Left colon (tissue), 2 donors: ENCODE results near the gene ZDHHC17. TPM values are rescaled to one million over a fixed set of nuclear protein-coding genes. Genes with fewer than 3 reads are reported as not detected.
"Not testable (repeated sequence)": the region's sequence is repeated elsewhere in the genome, so short reads cannot be mapped to it uniquely, and the experiment has no call there.

Experiments
- ATAC-seq: fragments of 200-7000 bp; cut with Tn5 transposase; one replicate; pipeline ENCODE4 v1.9.1; 2020; ENCODE audit warnings: mild to moderate bottlenecking, moderate library complexity
- DNase-seq, 2 donors: peaks; one replicate each; pipeline ENCODE4 v3.0.0-alpha.2; 2020
- intact Hi-C, 2 donors: fragments of 100-400 bp; cut with DNase I in 1 of 2; cut with micrococcal nuclease in 1 of 2; formaldehyde crosslinking; loops; one replicate each; pipeline versions ENCODE4 v1.11.2 to v1.14.0; 2022; cut with DNase I, micrococcal nuclease
- long read RNA-seq: library from polyadenylated mRNA; unstranded; transcript quantifications from one replicate; pipeline ENCODE4 v2.0.0, GENCODE V29; 2021
- total RNA-seq, 2 donors: library from RNA; stranded (reverse); fragmentation: NEBNext Ultra II Directional; extraction: Animal tissue kit (Norgen Biotek cat#: 25700); gene quantifications; one replicate each; pipeline ENCODE4 v1.2.1, GENCODE V29; 2021
- donor health status: DM: no; HTN: no; CAD: no.
- donor health status: DM: yes; HTN: yes; CAD: no.

The ZDHHC17 gene
- 10 to 100 TPM; 14.5 to 17.1 TPM for total RNA-seq
- long read RNA-seq, partial matches to known transcripts = 3 of 5 reads
- long read RNA-seq, other reads (novel, unspliced or antisense) = 2 of 5 reads

DNA sequence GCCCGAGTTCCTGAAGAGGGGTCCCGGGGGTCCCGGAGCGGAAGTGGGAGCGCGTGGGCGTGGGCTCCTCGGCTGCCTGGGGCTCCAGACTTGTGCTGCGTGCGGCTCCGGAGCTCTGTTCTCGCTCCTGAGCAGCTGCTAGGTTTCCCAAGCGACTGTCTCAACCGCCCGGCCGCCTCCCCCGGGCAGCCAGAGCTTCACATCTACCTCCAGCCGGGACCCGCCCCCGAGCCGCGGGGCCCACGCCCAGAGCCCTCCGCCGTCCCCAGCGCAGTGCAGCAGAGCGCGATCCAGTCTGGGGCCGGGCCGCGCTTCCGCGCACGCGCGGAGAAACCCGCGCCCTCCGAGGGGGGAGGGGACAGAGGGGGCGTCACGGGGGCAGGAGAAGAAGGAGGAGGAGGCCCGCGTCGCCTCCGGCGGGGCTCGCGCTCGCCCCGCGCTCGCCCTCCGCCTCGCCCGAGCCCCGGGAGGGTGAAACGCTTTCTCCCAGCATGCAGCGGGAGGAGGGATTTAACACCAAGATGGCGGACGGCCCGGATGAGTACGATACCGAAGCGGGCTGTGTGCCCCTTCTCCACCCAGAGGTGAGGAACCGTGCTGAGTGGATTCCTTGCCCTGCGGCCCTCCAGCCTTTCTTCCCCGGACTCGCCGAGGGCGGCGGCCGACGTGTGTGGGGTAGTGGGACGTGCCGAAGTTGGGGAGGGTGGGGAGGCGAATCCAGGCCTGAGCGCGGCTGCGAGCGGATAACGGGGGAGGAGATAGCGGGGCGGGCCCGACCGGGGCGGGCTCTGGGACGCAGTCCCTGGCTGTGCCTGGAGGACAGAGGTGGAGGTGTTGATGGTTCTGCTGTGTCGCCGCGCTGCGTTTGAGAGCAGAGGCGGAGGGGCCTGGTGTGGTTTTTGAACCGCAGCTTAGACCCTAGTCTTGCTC, at the start of gene ZDHHC17:
TSS of gene ZDHHC17 (plus strand) at position 370 of the 930 bp plus-strand sequence. CDS start at position 492, 122 bp downstream.
- DNase-seq (peak; percentile 92 to 93), ATAC-seq (peak; percentile 92)
- intact Hi-C loops = no loop called here

DNA sequence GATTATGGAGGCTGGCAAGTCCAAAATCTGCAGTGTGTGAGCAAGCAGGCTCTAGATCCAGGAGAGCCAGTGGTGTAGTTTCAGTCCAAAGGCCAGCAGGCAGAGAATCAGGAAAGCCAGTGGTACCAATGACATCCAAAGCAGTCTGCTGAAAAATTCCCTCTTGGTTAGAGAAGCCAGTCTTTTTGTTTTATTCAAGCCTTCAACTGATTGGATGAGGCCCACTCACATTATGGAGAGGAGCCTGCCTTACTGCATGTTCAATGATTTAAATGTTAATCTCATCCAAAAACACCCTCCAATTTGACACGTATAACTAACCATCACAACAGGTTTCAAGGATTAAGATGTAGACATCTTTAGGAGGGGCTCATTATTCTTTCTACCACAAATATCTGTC, 49.5 kb upstream of the ZDHHC17 start:
- ATAC-seq (no peak), DNase-seq (no peak)
- intact Hi-C loops = no loop called here

DNA sequence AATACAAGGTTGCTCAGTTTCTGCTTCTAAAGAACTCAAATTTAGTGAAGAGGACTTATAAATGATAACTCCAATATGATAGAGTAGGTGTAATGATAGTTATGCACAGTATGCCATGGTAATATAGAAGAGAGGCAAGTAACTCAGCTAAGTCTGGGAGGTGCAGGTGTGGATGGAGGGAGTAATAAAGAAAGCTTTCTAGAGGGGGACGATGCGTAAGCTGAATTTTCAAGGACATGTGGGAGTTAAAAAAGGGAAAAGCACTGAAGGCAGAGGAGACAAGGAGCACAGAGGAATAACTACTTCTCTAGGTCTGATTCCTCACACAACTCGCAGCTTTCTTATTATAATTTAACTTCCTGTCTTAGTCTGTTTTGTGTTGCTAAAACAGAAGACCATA, 49.1 kb upstream of the ZDHHC17 start:
- DNase-seq = no peak
- intact Hi-C loops = no loop called here
- ATAC-seq = no peak

- DNase-seq (no peak), ATAC-seq (no peak)
- intact Hi-C loops = no loop called here
Observed at GRCh38 chr12:76715332-76715731, 48.6 kb upstream of the ZDHHC17 start.

GRCh38 chr12:76717314-76717713, 46.6 kb upstream of the ZDHHC17 start:
- DNase-seq = no peak
- intact Hi-C loops = no loop called here
- ATAC-seq = no peak

DNA sequence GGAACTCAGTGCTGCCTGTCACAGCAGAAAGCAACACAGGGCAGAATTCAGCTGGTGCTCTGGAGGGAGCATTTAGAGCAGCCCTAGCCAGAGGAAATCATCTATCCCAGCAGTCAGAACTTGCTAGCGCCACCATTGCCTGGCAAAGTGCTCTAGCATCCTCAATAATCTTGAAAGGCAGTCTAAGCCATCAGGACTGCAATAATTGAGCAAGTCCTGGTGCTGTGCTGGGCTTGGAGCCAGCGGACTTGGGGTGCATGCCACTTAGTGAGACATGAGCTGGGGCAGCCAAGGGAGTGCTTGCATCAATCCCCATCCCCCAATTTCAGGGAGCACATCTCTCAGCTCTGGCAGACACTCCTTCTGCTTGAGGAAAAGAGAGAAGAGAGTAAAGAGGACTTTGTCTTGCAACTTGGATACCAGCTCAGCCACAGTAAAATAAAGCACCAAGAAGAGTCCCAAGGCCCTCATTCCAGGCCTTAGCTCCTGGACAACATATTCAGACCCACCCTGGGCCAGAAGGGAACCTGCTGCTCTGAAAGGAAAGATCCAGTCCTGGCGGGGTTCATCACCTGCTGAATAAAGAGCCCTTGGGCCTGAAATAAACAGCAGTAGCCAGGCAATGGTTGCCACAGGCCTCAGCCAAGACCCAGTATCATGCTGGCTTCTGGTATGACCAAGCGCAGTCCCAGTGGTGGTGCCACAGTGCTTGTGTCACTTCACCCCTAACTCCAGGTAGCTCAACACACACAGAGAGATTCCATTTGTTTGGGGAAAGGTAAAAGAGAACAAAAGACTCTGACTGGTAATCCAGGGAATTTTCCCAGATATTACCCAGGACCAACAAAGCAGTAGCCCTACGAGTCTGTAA, 44.5 kb upstream of the ZDHHC17 start:
- no peak for DNase-seq
- ATAC-seq = no peak
- intact Hi-C loops = no loop called here

DNA sequence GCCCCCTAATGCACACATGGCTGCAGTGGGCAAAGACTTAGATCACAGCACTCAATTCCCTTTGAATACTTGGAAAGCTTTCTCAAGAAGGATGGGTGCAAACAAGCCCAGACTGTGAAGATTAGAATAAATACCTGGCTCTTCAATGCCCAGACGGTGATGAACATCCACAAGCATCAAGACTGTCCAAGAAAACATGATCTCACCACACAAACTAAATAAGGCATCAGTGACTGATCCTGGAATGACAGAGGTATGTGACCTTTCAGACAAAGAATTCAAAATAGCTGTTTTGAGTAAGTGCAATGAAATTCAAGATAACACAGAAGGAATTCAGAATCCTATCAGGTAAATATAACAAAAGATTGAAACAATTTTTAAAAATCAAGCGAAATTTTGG, 43.8 kb upstream of the ZDHHC17 start:
- ATAC-seq = no peak
- no peak for DNase-seq
- intact Hi-C loops = no loop called here

- ATAC-seq (no peak), DNase-seq (no peak)
- intact Hi-C loops = no loop called here
Observed at GRCh38 chr12:76726626-76727025, 37.3 kb upstream of the ZDHHC17 start.

DNA sequence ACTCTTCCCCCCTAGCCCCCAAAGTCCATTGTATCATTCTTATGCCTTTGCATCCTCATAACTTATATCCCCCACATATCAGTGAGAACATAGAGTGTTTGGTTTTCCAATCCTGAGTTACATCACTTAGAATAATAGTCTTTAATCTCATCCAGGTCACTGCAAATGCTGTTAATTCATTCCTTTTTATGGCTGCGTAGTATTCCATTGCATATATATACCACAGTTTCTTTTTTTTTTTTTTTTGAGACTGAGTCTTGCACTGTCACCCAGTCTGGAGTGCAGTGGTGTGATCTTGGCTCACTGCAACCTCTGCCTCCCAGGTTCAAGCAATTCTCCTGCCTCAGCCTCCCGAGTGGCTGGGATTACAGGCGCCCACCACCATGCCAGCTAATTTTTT, 31.7 kb upstream of the ZDHHC17 start:
- not testable (repeated sequence) for ATAC-seq

GRCh38 chr12:76737689-76738088, 26.2 kb upstream of the ZDHHC17 start:
- DNase-seq, intact Hi-C loops, ATAC-seq: not testable (repeated sequence)

More for the DNA sequence above, 31.7 kb upstream of the ZDHHC17 start:
- intact Hi-C loops, DNase-seq: not testable (repeated sequence)

- DNase-seq (peak in 1 of 2 donors; percentile 19), ATAC-seq (peak; percentile 39)
- intact Hi-C loops = no loop called here
Observed at GRCh38 chr12:76738824-76739579, 24.9 kb upstream of the ZDHHC17 start.

DNA sequence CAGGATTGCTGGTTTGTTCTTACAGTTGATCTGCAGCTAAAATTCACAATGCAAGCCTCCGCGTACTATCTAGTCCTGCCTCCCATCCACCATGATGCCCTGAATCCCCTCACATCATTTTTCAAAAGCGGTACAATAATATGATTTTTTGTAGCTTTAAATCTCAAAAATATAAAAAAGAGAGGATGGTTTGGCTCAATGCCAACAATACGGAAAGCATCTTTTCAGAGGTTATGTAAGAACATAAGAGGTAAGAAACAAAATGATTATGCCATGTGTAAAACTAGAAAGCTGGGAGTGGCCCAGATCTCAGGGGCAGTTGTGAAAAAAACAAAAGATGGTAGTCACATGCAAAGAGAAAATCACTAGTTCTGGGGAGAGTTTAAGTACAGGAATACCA, 24.0 kb upstream of the ZDHHC17 start:
- intact Hi-C loops = no loop called here
- ATAC-seq (no peak), DNase-seq (no peak)

GRCh38 chr12:76740501-76740900, 23.4 kb upstream of the ZDHHC17 start:
- intact Hi-C loops = no loop called here

DNA sequence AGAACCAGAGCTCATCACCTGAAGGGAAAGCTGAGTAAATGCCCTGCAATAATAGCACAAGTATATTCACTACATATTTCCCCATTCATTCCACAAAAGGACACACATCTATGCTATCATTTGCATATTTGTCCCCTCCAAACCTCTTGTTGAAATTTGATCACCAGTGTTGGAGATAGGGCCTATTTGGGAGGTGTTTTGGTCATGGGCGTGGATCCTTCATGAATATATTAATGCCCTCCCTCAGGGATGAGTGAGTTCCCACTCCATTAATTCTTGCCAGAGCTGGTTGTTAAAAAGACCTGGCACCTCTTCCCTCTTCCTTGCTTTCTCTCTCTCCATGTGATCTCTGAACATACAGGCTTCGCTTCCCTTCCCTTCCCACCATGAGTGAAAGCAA, 18.6 kb upstream of the ZDHHC17 start:
- DNase-seq (no peak), ATAC-seq (no peak)
- intact Hi-C loops = no loop called here

More at GRCh38 chr12:76740501-76740900, 23.4 kb upstream of the ZDHHC17 start:
- DNase-seq = no peak
- no peak for ATAC-seq

GRCh38 chr12:76746516-76746915, 17.4 kb upstream of the ZDHHC17 start:
- ATAC-seq (no peak), DNase-seq (no peak)
- intact Hi-C loops = no loop called here

DNA sequence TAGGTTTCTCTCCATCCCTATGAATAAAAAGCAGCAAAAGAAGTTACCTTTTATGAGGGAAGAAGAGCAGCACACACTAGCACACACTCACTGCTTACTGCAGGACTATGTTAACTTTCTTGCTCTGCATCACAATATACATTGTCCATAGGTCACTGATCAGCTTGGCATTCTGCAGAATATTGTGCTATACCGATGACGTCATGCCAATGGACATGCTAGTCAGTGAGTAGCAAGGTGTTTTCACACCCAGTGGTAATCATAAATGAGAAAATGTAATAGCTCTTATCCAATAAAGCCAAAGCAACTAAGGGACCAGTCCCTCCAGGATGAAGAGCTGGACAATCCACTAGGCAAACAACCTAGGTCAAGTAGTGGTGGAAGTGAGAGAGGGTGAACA, 16.7 kb upstream of the ZDHHC17 start:
- no peak for DNase-seq
- ATAC-seq = no peak
- intact Hi-C loops = no loop called here

- ATAC-seq (no peak), DNase-seq (no peak)
- intact Hi-C loops = no loop called here
Observed at GRCh38 chr12:76755829-76756379, 8.0 kb upstream of the ZDHHC17 start.

GRCh38 chr12:76757694-76758093, 6.2 kb upstream of the ZDHHC17 start:
- ATAC-seq (no peak), DNase-seq (no peak)
- intact Hi-C loops = no loop called here

- no peak for DNase-seq
- no peak for ATAC-seq
- intact Hi-C loops = no loop called here
Observed at GRCh38 chr12:76762601-76762980, 1.3 kb upstream of the ZDHHC17 start.
